HL-60 (cell line): Measurements from ENCODE around the gene GLDN.

Source experiments
- DNase-seq, 2 experiments: peaks; one replicate each; pipeline ENCODE4 v3.0.0-alpha.2; 2010 to 2020; ENCODE audit warnings: low read depth in 1 of 2, low spot score in 1 of 2
- H3K27ac ChIP-seq: fragments of 250-450 bp; sonication (Bioruptor Pico); replicated peaks from 2 replicates; pipeline ENCODE4 v1.5.1; 2020; ENCODE audit warnings: mild to moderate bottlenecking, moderate library complexity
- H3K27me3 ChIP-seq: fragments of 250-450 bp; sonication (Bioruptor Pico); 2 replicates; pipeline ENCODE4 v1.5.1; 2021; ENCODE audit warnings: mild to moderate bottlenecking, moderate library complexity; ENCODE audit not compliant: insufficient read depth, poor library complexity, severe bottlenecking
- H3K4me3 ChIP-seq: replicated peaks from 2 replicates; pipeline ENCODE4 v1.5.1; 2011; ENCODE audit warnings: mild to moderate bottlenecking, control low read depth, low read length; ENCODE audit not compliant: insufficient read depth
- GABPA ChIP-seq: IDR thresholded peaks from 2 replicates; pipeline ENCODE4 v1.6.1; 2012; ENCODE audit warnings: low read depth
- POLR2AphosphoS5 ChIP-seq: IDR thresholded peaks from 2 replicates; pipeline ENCODE4 v1.6.1; 2012; ENCODE audit warnings: low read depth
- SPI1 ChIP-seq: IDR thresholded peaks from 2 replicates; pipeline ENCODE4 v1.6.1; 2012; ENCODE audit warnings: low read depth, mild to moderate bottlenecking, borderline replicate concordance
- TF ChIP-seq, protein P1 (sequence below): IDR thresholded peaks from 2 replicates; pipeline ENCODE4 v1.6.1; 2012; ENCODE audit warnings: low read depth; ENCODE audit not compliant: insufficient replicate concordance
- TF ChIP-seq, protein P2 (sequence below): IDR thresholded peaks from one replicate; pipeline ENCODE4 v1.5.1; 2011; ENCODE audit warnings: low read length, control low read depth, inconsistent platforms; ENCODE audit not compliant: insufficient read depth

GLDN gene

DNA sequence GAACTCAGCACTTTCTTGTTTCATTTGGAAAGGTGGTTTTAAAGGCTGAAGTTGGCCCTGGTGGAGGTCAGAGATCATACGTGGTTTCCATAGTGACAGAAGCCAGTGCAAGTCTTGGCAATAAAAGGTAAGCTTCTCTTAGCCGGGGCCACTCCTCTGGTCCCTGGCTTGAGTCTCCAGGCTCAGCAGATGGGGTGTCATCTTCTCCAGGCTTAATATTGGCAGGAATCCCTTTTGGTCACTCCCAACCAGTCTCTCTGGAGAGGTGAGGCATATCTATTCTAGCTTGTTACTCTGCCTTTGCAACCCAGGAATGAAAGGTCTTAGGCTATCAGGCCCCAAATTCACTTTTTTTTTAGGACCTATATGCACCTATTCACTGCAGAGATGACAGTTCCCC, 7.9 kb upstream of the GLDN start:
- Histone ChIP-seq H3K4me3 (no peak overlapping the region), H3K27ac (peak overlapping the region; percentile 57), H3K27me3 (no peaks in the 10 kb centered on the region)
- TF ChIP-seq, protein P1, sequence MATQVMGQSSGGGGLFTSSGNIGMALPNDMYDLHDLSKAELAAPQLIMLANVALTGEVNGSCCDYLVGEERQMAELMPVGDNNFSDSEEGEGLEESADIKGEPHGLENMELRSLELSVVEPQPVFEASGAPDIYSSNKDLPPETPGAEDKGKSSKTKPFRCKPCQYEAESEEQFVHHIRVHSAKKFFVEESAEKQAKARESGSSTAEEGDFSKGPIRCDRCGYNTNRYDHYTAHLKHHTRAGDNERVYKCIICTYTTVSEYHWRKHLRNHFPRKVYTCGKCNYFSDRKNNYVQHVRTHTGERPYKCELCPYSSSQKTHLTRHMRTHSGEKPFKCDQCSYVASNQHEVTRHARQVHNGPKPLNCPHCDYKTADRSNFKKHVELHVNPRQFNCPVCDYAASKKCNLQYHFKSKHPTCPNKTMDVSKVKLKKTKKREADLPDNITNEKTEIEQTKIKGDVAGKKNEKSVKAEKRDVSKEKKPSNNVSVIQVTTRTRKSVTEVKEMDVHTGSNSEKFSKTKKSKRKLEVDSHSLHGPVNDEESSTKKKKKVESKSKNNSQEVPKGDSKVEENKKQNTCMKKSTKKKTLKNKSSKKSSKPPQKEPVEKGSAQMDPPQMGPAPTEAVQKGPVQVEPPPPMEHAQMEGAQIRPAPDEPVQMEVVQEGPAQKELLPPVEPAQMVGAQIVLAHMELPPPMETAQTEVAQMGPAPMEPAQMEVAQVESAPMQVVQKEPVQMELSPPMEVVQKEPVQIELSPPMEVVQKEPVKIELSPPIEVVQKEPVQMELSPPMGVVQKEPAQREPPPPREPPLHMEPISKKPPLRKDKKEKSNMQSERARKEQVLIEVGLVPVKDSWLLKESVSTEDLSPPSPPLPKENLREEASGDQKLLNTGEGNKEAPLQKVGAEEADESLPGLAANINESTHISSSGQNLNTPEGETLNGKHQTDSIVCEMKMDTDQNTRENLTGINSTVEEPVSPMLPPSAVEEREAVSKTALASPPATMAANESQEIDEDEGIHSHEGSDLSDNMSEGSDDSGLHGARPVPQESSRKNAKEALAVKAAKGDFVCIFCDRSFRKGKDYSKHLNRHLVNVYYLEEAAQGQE, result no peak
- TF ChIP-seq POLR2AphosphoS5 (no peak), GABPA (no peak), SPI1 (no peak)
- TF ChIP-seq, protein P2, sequence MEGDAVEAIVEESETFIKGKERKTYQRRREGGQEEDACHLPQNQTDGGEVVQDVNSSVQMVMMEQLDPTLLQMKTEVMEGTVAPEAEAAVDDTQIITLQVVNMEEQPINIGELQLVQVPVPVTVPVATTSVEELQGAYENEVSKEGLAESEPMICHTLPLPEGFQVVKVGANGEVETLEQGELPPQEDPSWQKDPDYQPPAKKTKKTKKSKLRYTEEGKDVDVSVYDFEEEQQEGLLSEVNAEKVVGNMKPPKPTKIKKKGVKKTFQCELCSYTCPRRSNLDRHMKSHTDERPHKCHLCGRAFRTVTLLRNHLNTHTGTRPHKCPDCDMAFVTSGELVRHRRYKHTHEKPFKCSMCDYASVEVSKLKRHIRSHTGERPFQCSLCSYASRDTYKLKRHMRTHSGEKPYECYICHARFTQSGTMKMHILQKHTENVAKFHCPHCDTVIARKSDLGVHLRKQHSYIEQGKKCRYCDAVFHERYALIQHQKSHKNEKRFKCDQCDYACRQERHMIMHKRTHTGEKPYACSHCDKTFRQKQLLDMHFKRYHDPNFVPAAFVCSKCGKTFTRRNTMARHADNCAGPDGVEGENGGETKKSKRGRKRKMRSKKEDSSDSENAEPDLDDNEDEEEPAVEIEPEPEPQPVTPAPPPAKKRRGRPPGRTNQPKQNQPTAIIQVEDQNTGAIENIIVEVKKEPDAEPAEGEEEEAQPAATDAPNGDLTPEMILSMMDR, result no peak
- DNase-seq, result no peak

DNA sequence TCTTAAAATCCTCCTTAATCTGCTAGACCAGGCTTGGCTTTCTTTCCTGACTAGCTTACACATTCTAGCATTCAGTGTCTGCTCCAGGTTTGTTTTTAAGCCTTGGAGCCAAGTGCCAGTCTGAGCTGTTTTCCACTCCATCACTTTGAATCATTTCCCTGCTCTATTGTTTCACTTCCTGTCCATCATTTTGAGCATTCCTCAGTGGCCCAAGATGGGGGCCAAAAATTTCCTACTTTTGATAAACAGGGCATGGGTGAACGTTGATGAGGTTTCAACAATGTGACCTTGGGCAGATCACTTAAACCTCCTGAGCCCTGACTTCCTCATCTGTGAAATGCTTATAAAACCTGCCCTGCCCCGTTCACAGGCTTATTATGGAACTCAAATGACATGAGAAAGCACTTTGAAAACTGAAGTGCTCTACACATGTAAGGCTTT, 7.4 kb upstream of the GLDN start:
- no peaks in the 10 kb centered on the region for H3K27me3 ChIP-seq
- no peak overlapping the region for H3K4me3 ChIP-seq
- peak in 1 of 2 experiments; percentile 61 for DNase-seq
- H3K27ac ChIP-seq, result peak overlapping the region; percentile 57
- TF ChIP-seq GABPA (0 out of 2 replicates have a peak, but pooled peaks have one; percentile 25), SPI1 (peak; percentile 91)
- TF ChIP-seq, protein P1, result no peak

- TF ChIP-seq, protein P2, result no peak
- TF ChIP-seq, protein P1, result no peak
- TF ChIP-seq GABPA (no peak), POLR2AphosphoS5 (no peak), SPI1 (no peak)
- DNase-seq, result no peak
- Histone ChIP-seq H3K27me3 (no peaks in the 10 kb centered on the region), H3K4me3 (no peak overlapping the region), H3K27ac (0 out of 2 replicates have a peak overlapping the region, but pooled peaks have one; percentile 24)
Observed at GRCh38 chr15:51335087-51335486, 6.4 kb upstream of the GLDN start.
